ENCODE data around the gene LIN28B.

The LIN28B gene

GRCh38 chr6:105121981-105122380 is 165.1 kb downstream of the LIN28B start:
- H3K9me3 ChIP-seq (ENCODE audit: insufficient read depth, low read length, severe bottlenecking) = no peaks in the 10 kb centered on the region
- no peak overlapping the region for H3K4me2 ChIP-seq (ENCODE audit: insufficient read depth, low read length)
- H3K4me3 ChIP-seq (ENCODE audit: low read depth in 1 of 2, low read length in 2 of 2) = no peak overlapping the region
- no peak for ATAC-seq (ENCODE audit: insufficient read depth, low read depth)
- no peak for DNase-seq
- H2AFZ ChIP-seq (ENCODE audit: low read depth, low read length) = no peak overlapping the region
- no peaks in the 10 kb centered on the region for H4K20me1 ChIP-seq (ENCODE audit: insufficient read depth, low read length)
- no peak for TF ChIP-seq CTCF (IDR thresholded peaks at IDR 0.05; ENCODE audit: borderline replicate concordance, extremely low read depth, low read length, poor library complexity, severe bottlenecking)
- no peak for TF ChIP-seq EZH2 (IDR thresholded peaks at IDR 0.05; ENCODE audit: borderline replicate concordance, low read depth, low read length, severe bottlenecking)
- no peaks in the 10 kb centered on the region for H3K27me3 ChIP-seq (ENCODE audit: insufficient read depth, low read length, poor library complexity)
- H3K36me3 ChIP-seq (ENCODE audit: insufficient read depth, low read length) = no peaks in the 10 kb centered on the region
- no peaks in the 10 kb centered on the region for H3K79me2 ChIP-seq (ENCODE audit: insufficient read depth, low read length)
- H3K9ac ChIP-seq (ENCODE audit: low read depth, low read length) = no peak overlapping the region
- H3K4me1 ChIP-seq (ENCODE audit: insufficient read depth, low read length) = no peaks in the 10 kb centered on the region
- no peak overlapping the region for H3K27ac ChIP-seq (ENCODE audit: low read length)

GRCh38 chr6:105122717-105123116 is 165.8 kb downstream of the LIN28B start:
- H3K27ac ChIP-seq (ENCODE audit: low read length) = no peak overlapping the region
- no peak overlapping the region for H3K9ac ChIP-seq (ENCODE audit: low read depth, low read length)
- H3K4me1 ChIP-seq (ENCODE audit: insufficient read depth, low read length) = no peaks in the 10 kb centered on the region
- H2AFZ ChIP-seq (ENCODE audit: low read depth, low read length) = no peak overlapping the region
- H4K20me1 ChIP-seq (ENCODE audit: insufficient read depth, low read length) = no peaks in the 10 kb centered on the region
- H3K27me3 ChIP-seq (ENCODE audit: insufficient read depth, low read length, poor library complexity) = no peaks in the 10 kb centered on the region
- no peaks in the 10 kb centered on the region for H3K9me3 ChIP-seq (ENCODE audit: insufficient read depth, low read length, severe bottlenecking)
- H3K36me3 ChIP-seq (ENCODE audit: insufficient read depth, low read length) = no peaks in the 10 kb centered on the region
- no peaks in the 10 kb centered on the region for H3K79me2 ChIP-seq (ENCODE audit: insufficient read depth, low read length)
- H3K4me2 ChIP-seq (ENCODE audit: insufficient read depth, low read length) = no peak overlapping the region
- H3K4me3 ChIP-seq (ENCODE audit: low read depth in 1 of 2, low read length in 2 of 2) = no peak overlapping the region
- no peak for ATAC-seq (ENCODE audit: insufficient read depth, low read depth)
- DNase-seq = no peak
- no peak for TF ChIP-seq CTCF (IDR thresholded peaks at IDR 0.05; ENCODE audit: borderline replicate concordance, extremely low read depth, low read length, poor library complexity, severe bottlenecking)
- TF ChIP-seq EZH2 (IDR thresholded peaks at IDR 0.05; ENCODE audit: borderline replicate concordance, low read depth, low read length, severe bottlenecking) = no peak

Data from DND-41 (cell line).